Fibroblast of lung (primary cell): Measurements from ENCODE around the gene UGT1A7. TPM values are rescaled to one million over a fixed set of nuclear protein-coding genes. Genes with fewer than 3 reads are reported as not detected.
"Not testable (repeated sequence)": the region's sequence is repeated elsewhere in the genome, so short reads cannot be mapped to it uniquely, and the experiment has no call there.

Experiments used
- DNase-seq, 2 donors: peaks; one replicate each; pipeline versions ENCODE4 v3.0.0 to v3.0.0-alpha.2; 2010; ENCODE audit warnings: low read depth in 2 of 2
- H2AFZ ChIP-seq: 2 replicates; pipeline ENCODE4 v1.5.1; 2012; ENCODE audit warnings: low read length, control low read depth, inconsistent platforms
- H3K27ac ChIP-seq: 2 replicates; pipeline ENCODE4 v1.5.1; 2011; ENCODE audit warnings: low read length, control low read depth; ENCODE audit not compliant: insufficient read depth
- H3K27me3 ChIP-seq: 2 replicates; pipeline ENCODE4 v1.5.1; 2011; ENCODE audit warnings: mild to moderate bottlenecking, low read length; ENCODE audit not compliant: control insufficient read depth, insufficient read depth
- H3K36me3 ChIP-seq: 2 replicates; pipeline ENCODE4 v1.5.1; 2011; ENCODE audit warnings: low read length; ENCODE audit not compliant: control insufficient read depth, insufficient read depth
- H3K4me1 ChIP-seq: 2 replicates; pipeline ENCODE4 v1.5.1; 2011; ENCODE audit warnings: low read length; ENCODE audit not compliant: control insufficient read depth, insufficient read depth; ENCODE audit errors: extremely low read depth
- H3K4me2 ChIP-seq: 2 replicates; pipeline ENCODE4 v1.5.1; 2011; ENCODE audit warnings: low read length, control low read depth; ENCODE audit not compliant: insufficient read depth; ENCODE audit errors: extremely low read depth
- H3K4me3 ChIP-seq, 4 experiments: fragments of 200-600 bp in 1 of 4; sonication (generic) in 1 of 4; replicated peaks in 1 of 4; 2 replicates each; pipeline ENCODE4 v1.5.1; 2011 to 2016; ENCODE audit warnings: low read length in 4 of 4, low read depth in 3 of 4, mild to moderate bottlenecking in 3 of 4, control low read depth in 2 of 4, inconsistent platforms in 1 of 4, mixed read lengths in 1 of 4; ENCODE audit not compliant: insufficient read depth in 1 of 4; ENCODE audit errors: control extremely low read depth in 1 of 4
- H3K79me2 ChIP-seq: 2 replicates; pipeline ENCODE4 v1.5.1; 2012; ENCODE audit warnings: mild to moderate bottlenecking, low read length, inconsistent platforms; ENCODE audit not compliant: control insufficient read depth, insufficient read depth
- H3K9ac ChIP-seq: 2 replicates; pipeline ENCODE4 v1.5.1; 2011; ENCODE audit warnings: mild to moderate bottlenecking, low read length, control low read depth; ENCODE audit not compliant: insufficient read depth
- H3K9me3 ChIP-seq: 2 replicates; pipeline ENCODE4 v1.5.1; 2012; ENCODE audit warnings: low read depth, low read length; ENCODE audit not compliant: control insufficient read depth, insufficient read depth
- H4K20me1 ChIP-seq: 2 replicates; pipeline ENCODE4 v1.5.1; 2011; ENCODE audit warnings: low read length; ENCODE audit not compliant: control insufficient read depth, insufficient read depth; ENCODE audit errors: extremely low read depth
- CTCF ChIP-seq, 2 donors: IDR thresholded peaks in 1 of 2; conservative IDR thresholded peaks in 1 of 2; 1 replicate in 1 of 2; 2 replicates in 1 of 2; pipeline ENCODE4 v1.5.1; 2011 to 2012; ENCODE audit warnings: low read length in 2 of 2, control low read depth in 1 of 2, inconsistent platforms in 1 of 2, low read depth in 1 of 2, mild to moderate bottlenecking in 1 of 2
- EZH2 ChIP-seq: IDR thresholded peaks from 2 replicates; pipeline ENCODE4 v1.5.1; 2012; ENCODE audit warnings: low read length, control low read depth, mild to moderate bottlenecking; ENCODE audit errors: missing control alignments
- polyA plus RNA-seq, 2 donors: library from polyadenylated mRNA; depleted of rRNA in 1 of 2; stranded (reverse) in 1 of 2; unstranded in 1 of 2; fragments of >200 nt; gene quantifications; 2 replicates each; pipeline ENCODE4 v1.2.1, GENCODE V29; 2011 to 2012; ENCODE audit warnings: missing spikeins in 1 of 2
- total RNA-seq: library from RNA; depleted of rRNA; stranded (reverse); fragments of >200 nt; gene quantifications from 2 replicates; pipeline ENCODE4 v1.2.1, GENCODE V29; 2014

UGT1A7 gene
- total and polyA plus RNA-seq, 2 donors (not counting 1 experiment from before 2014, with no cell fraction given), result not detected

DNA sequence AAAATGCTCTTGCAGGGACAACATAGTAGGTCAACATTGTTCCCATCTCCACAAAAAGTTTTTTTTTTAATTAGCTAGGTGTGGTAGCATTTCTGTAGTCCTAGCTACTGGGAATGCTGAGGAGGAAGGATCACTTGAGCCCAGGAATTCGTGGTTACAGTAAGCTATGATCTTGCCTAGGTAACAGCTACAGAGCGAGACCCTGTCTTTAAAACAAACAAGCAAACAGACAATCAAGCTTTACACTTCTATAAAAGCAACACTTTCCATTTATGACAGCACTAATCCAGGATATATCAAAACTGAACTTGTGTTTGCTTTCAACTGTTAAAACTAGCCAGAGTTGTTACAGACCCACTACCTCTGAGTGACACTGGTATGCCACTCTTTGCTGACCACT is 59.2 kb downstream of the UGT1A7 start:
- Histone ChIP-seq H4K20me1 (no peaks in the 10 kb centered on the region), H3K79me2 (no peaks in the 10 kb centered on the region), H3K4me1 (no peaks in the 10 kb centered on the region), H3K27me3 (no peaks in the 10 kb centered on the region), H3K36me3 (no peaks in the 10 kb centered on the region), H3K4me3 (no peak overlapping the region), H3K9me3 (no peaks in the 10 kb centered on the region), H3K9ac (no peak overlapping the region), H3K4me2 (no peak overlapping the region), H2AFZ (no peak overlapping the region), H3K27ac (no peak overlapping the region)
- TF ChIP-seq CTCF (conservative IDR thresholded peaks at IDR 0.05 in 1 of 2, IDR thresholded peaks at IDR 0.05 in 1 of 2; ENCODE audit: low read depth in 1 of 2, low read length in 2 of 2) (no peak), EZH2 (no peak)
- no peak for DNase-seq

DNA sequence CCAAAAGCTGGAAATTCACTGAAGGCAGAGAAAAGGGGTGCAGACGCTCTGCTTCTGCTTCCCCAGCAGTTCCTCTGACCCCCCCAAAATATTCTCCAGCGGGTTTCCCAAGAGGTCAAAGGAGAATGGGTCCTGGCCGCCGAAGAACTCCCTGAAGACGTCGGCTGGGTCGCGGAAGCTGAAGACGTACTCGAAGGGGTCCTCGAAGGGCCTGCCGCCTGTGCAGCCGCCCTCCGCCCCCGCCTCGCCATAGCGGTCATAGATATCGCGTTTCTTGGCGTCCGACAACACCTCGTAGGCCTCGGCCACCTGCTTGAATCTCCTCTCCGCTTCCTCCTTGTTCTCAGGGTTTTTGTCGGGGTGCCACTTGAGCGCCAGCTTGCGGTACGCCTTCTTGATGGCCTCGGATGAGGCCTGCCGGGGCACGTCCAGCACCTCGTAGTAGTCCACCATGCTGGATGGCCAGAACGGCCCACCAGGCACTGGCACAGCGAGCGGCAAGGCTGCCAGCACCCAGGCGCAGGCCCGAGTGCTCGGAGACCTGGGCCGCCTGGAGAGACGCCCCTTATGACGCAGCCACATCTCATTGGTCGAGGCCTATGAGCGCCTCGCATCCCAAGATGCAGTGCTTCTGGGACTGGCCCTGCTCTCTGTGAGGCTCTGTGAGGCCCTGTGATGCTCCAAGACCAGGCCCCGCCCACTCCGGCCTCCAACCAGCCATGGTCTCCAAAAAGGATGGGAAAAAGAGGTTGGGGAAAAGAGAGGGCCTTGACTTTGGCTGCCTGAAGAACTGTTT is 62.0 kb downstream of the UGT1A7 start:
- no peak overlapping the region for H3K4me3 ChIP-seq
- no peaks in the 10 kb centered on the region for H3K9me3 ChIP-seq
- H3K27ac ChIP-seq, result no peak overlapping the region
- DNase-seq, result no peak
- H3K79me2 ChIP-seq, result no peaks in the 10 kb centered on the region
- H4K20me1 ChIP-seq, result no peaks in the 10 kb centered on the region
- TF ChIP-seq EZH2 (no peak), CTCF (conservative IDR thresholded peaks at IDR 0.05 in 1 of 2, IDR thresholded peaks at IDR 0.05 in 1 of 2; ENCODE audit: low read depth in 1 of 2, low read length in 2 of 2) (no peak)
- H3K36me3 ChIP-seq, result no peaks in the 10 kb centered on the region
- no peak overlapping the region for H3K9ac ChIP-seq
- no peaks in the 10 kb centered on the region for H3K27me3 ChIP-seq
- no peaks in the 10 kb centered on the region for H3K4me1 ChIP-seq
- no peak overlapping the region for H3K4me2 ChIP-seq
- H2AFZ ChIP-seq, result no peak overlapping the region

DNA sequence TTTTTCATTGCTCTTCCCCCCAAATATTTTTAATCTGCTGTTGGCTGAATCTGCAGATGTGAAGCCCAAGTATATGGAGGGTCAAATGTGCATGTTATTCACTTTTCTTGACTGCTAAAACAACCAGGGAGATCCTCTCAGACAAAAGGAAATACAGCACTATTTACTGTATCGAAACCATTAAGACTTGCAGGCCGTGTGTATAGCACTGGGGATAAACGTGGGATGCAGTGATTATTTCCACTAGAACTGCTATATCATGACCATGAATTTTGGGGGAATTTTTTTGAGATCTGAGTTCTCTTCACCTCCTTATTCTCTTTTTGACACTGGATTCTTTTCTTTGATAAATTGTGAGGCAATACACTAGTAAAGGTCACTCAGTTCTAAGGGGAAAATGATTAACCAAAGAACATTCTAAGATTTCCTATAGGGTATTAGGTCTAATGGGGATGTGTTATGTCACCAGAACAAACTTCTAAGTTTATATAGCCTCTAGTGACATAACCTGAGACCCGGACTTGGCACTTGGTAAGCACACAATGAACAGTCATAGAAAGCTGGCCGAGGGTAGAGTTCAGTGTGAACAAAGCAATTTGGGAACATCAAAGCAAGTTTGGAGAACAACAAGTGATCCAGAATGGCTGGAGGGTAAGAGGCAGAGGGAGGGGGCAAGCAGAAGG is 63.5 kb downstream of the UGT1A7 start:
- no peaks in the 10 kb centered on the region for H3K27me3 ChIP-seq
- H3K9me3 ChIP-seq, result no peaks in the 10 kb centered on the region
- no peaks in the 10 kb centered on the region for H3K36me3 ChIP-seq
- no peak overlapping the region for H3K27ac ChIP-seq
- no peak overlapping the region for H3K4me2 ChIP-seq
- H3K79me2 ChIP-seq, result no peaks in the 10 kb centered on the region
- no peaks in the 10 kb centered on the region for H4K20me1 ChIP-seq
- no peak overlapping the region for H3K9ac ChIP-seq
- no peak for TF ChIP-seq CTCF (conservative IDR thresholded peaks at IDR 0.05 in 1 of 2, IDR thresholded peaks at IDR 0.05 in 1 of 2; ENCODE audit: low read depth in 1 of 2, low read length in 2 of 2)
- no peak for TF ChIP-seq EZH2
- DNase-seq, result no peak
- H3K4me3 ChIP-seq, result no peak overlapping the region
- H3K4me1 ChIP-seq, result no peaks in the 10 kb centered on the region
- no peak overlapping the region for H2AFZ ChIP-seq

- not testable (repeated sequence) for H3K27me3 ChIP-seq, H3K79me2 ChIP-seq, H3K27ac ChIP-seq
These were observed 64.1 kb downstream of the UGT1A7 start for GRCh38 chr2:233745838-233746237.

More at GRCh38 chr2:233745838-233746237, 64.1 kb downstream of the UGT1A7 start:
- H3K4me1 ChIP-seq, H3K9ac ChIP-seq, H2AFZ ChIP-seq, H3K36me3 ChIP-seq, H3K4me3 ChIP-seq, H3K9me3 ChIP-seq, H4K20me1 ChIP-seq, H3K4me2 ChIP-seq, DNase-seq: not testable (repeated sequence)
